Thoracic aorta (tissue), 2 donors: ENCODE results near the gene LRIT1. TPM values are rescaled to one million over a fixed set of nuclear protein-coding genes. Genes with fewer than 3 reads are reported as not detected.

Experiments
- ATAC-seq: fragments of 150-250 bp; one replicate; pipeline ENCODE4 v1.8.0; 2017; ENCODE audit warnings: low read depth; ENCODE audit not compliant: insufficient number of reproducible peaks, low FRiP score
- DNase-seq: peaks from one replicate; pipeline ENCODE4 v3.0.0-alpha.2; 2020; ENCODE audit warnings: low spot score
- H3K27ac ChIP-seq, 2 donors: fragments of 200-600 bp; sonication (generic); 1 replicate in 1 of 2; 2 replicates in 1 of 2; pipeline ENCODE4 v1.5.1; 2016; ENCODE audit warnings: mild to moderate bottlenecking in 2 of 2, moderate library complexity in 2 of 2
- H3K27me3 ChIP-seq: fragments of 200-600 bp; sonication (generic); replicated peaks from 2 replicates; pipeline ENCODE4 v1.6.0; 2016; ENCODE audit warnings: mild to moderate bottlenecking; ENCODE audit not compliant: insufficient read depth
- H3K36me3 ChIP-seq: fragments of 200-600 bp; sonication (generic); one replicate; pipeline ENCODE4 v1.5.1; 2016
- H3K4me1 ChIP-seq, 2 donors: fragments of 200-600 bp; sonication (generic); 1 replicate in 1 of 2; 2 replicates in 1 of 2; pipeline versions ENCODE4 v1.5.1 to v1.6.0; 2016; ENCODE audit warnings: low read depth in 2 of 2, mild to moderate bottlenecking in 1 of 2; ENCODE audit not compliant: control insufficient read depth in 1 of 2
- H3K4me3 ChIP-seq: fragments of 200-600 bp; sonication (generic); 2 replicates; pipeline ENCODE4 v1.5.1; 2016; ENCODE audit warnings: mild to moderate bottlenecking
- H3K9me3 ChIP-seq: fragments of 200-600 bp; sonication (generic); 2 replicates; pipeline ENCODE4 v1.5.1; 2016
- total RNA-seq, 2 donors: library from RNA; depleted of rRNA; stranded (reverse); fragments of >200 nt; gene quantifications; one replicate each; pipeline versions ENCODE4 v1.1.0 to v1.2.3, GENCODE V29; 2016
- TF ChIP-seq, protein P1 (sequence below): fragments of 200-600 bp; sonication (generic); IDR thresholded peaks from one replicate; pipeline ENCODE4 v1.5.1; 2019; ENCODE audit warnings: antibody characterized with exemption

The LRIT1 gene
- total RNA-seq, 2 donors from 2014 or later: not detected

DNA sequence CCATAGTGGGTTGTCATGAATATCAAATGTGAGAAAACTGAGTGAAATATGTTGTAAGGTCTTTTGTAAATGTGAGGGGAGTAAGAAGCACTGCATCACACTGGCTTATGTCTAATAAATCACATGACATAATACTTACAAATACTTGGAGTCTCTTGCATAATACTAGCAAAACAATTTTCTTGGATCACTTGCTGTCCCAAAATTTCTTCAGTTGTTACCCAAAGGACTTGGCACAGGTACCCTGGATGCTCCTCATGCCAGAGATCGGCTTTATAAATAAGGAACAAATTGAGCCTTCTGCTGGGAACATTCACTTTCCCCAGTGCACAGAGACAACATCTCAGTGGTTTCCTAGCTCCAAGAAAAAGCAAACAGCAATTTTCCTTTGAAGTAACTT lies 11.0 kb downstream of the LRIT1 start:
- TF ChIP-seq, protein P1, sequence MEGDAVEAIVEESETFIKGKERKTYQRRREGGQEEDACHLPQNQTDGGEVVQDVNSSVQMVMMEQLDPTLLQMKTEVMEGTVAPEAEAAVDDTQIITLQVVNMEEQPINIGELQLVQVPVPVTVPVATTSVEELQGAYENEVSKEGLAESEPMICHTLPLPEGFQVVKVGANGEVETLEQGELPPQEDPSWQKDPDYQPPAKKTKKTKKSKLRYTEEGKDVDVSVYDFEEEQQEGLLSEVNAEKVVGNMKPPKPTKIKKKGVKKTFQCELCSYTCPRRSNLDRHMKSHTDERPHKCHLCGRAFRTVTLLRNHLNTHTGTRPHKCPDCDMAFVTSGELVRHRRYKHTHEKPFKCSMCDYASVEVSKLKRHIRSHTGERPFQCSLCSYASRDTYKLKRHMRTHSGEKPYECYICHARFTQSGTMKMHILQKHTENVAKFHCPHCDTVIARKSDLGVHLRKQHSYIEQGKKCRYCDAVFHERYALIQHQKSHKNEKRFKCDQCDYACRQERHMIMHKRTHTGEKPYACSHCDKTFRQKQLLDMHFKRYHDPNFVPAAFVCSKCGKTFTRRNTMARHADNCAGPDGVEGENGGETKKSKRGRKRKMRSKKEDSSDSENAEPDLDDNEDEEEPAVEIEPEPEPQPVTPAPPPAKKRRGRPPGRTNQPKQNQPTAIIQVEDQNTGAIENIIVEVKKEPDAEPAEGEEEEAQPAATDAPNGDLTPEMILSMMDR: no peak
- Histone ChIP-seq H3K4me1 (no peaks in the 10 kb centered on the region), H3K36me3 (no peaks in the 10 kb centered on the region), H3K27me3 (no peaks in the 10 kb centered on the region), H3K9me3 (no peaks in the 10 kb centered on the region), H3K4me3 (no peak overlapping the region), H3K27ac (no peak overlapping the region)
- DNase-seq (no peak), ATAC-seq (no peak)

DNA sequence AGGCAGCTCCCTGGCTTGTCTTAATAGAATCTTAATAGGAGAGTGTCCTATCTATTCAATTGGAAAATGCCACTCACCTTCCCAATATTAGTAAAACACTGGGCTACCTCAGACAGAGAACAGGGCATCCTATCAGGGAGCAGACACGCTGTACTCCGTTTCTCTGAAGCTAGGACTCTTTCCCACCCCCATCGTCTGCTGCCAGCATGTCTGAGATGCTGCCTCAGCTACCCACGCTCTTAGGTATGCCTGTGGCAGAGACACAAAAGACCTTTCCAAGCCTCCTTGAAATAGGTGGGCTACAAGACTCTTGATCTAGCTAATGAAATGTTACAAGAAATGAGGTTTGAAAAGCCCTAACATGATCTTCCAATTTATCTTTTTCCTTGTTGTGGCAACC lies 13.5 kb downstream of the LRIT1 start:
- TF ChIP-seq, protein P1: no peak
- no peaks in the 10 kb centered on the region for H3K36me3 ChIP-seq
- no peak overlapping the region for H3K4me3 ChIP-seq
- DNase-seq (no peak), ATAC-seq (no peak)
- H3K9me3 ChIP-seq: no peaks in the 10 kb centered on the region
- no peaks in the 10 kb centered on the region for H3K4me1 ChIP-seq
- H3K27me3 ChIP-seq: no peaks in the 10 kb centered on the region
- H3K27ac ChIP-seq: no peak overlapping the region

DNA sequence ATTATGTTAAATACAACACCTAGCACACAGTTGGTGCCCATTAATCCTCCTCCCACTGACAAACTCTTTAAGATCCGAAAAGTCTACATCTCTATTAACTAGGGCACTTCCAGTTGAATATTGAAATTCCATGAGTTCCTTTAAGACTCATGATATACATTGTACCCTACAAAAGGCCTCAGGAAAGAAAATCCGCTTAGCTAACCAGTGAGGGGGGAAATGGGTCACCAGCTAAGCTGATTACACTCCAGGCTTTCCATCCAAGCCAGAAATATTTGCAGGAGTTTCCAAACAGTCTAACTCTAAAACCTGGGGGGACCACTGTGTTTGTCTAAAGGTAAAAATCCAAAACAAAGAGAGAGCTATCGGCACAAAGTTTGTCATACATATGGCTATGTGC lies 14.7 kb downstream of the LRIT1 start:
- no peaks in the 10 kb centered on the region for H3K27me3 ChIP-seq
- TF ChIP-seq, protein P1: no peak
- H3K27ac ChIP-seq: no peak overlapping the region
- ATAC-seq (no peak), DNase-seq (no peak)
- H3K4me1 ChIP-seq: no peaks in the 10 kb centered on the region
- no peaks in the 10 kb centered on the region for H3K36me3 ChIP-seq
- H3K4me3 ChIP-seq: no peak overlapping the region
- H3K9me3 ChIP-seq: no peaks in the 10 kb centered on the region

DNA sequence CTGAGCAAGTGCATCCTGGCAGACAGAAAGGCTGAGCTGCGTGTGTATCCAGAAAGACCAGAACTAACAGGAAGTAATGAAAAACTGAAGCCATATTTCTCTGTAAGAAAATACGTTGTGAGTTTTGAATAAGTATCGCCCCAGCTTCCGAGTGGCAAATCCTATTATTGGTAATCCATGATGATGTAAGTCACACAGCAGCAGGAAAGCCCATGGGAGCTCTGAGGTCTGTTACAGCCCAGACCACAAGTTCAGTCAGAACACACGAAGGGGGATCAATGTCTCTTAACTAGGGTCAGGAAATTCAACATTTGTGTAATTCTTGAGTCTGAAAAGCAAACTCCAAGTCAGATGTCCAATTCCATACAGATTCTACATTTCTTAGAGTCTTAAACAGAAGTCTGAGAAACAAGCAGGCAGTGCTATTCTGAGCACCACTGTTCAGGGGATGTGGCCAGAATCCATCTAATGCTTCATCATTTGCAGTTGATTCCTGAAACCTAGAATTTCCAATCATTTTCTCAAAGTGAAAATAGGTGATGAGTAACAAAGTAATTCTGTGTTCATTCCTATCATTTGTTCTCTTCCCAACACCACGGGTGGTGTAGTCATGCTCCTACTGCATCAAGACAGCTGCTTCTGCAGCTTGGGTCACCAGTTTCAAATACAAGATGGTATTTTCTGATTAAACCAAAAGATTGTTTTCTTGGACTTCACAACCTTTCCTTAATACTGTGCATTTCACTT lies 15.7 kb downstream of the LRIT1 start, which contains the start of gene LRIT2:
Gene LRIT2 (minus strand): TSS at position 118 of the 747 bp plus-strand sequence. CDS start 24 bp downstream, at position 94.
- Histone ChIP-seq H3K27me3 (no peaks in the 10 kb centered on the region), H3K27ac (no peak within 1 kb of the TSS), H3K4me1 (no peaks in the 10 kb centered on the region), H3K36me3 (no peaks in the 10 kb centered on the region), H3K4me3 (no peak within 1 kb of the TSS), H3K9me3 (no peaks in the 10 kb centered on the region)
- TF ChIP-seq, protein P1: no peak
- ATAC-seq (no peak), DNase-seq (no peak)

DNA sequence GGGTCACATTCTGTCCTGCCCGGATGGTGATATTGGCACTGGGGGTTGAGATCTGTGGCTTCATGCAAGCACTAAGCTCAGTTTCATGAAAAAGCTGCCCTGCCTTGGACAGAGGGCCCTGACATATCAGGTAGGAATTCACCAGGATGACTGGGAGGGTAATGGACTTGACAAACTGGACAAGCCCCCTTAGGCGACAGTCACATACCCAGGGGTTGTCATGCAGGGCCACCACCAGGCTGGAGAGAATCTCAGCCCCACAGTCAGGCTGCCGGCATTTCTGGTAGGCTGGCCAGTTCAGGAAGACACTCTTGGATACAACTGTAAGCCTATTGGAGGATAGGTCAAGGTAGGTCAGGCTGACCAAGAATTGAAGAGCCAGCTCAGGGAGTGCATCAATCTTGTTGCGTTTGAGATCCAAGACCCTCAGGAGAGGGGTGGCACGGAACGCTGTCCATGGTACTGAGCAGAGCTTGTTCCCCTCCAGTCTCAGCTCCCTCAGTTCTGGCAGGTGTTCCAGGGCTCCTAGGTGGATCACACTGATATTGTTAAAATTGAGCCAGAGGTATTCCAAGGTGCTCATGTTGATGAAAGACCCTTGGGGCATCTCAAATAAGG lies 16.8 kb downstream of the LRIT1 start:
- ATAC-seq (no peak), DNase-seq (no peak)
- Histone ChIP-seq H3K9me3 (no peaks in the 10 kb centered on the region), H3K27ac (no peak overlapping the region), H3K4me1 (no peaks in the 10 kb centered on the region), H3K36me3 (no peaks in the 10 kb centered on the region), H3K4me3 (no peak overlapping the region), H3K27me3 (no peaks in the 10 kb centered on the region)
- TF ChIP-seq, protein P1: no peak
